ENCODE data around the gene P2RX3.

- TF ChIP-seq POLR2AphosphoS5 (IDR thresholded peaks at IDR 0.05; ENCODE audit: insufficient read depth in 1 of 2, low read depth in 1 of 2) (no peak), CTCF (IDR thresholded peaks at IDR 0.05) (no peak), POLR2A (IDR thresholded peaks at IDR 0.05) (no peak)
These were observed 30.7 kb downstream of the P2RX3 start for GRCh38 chr11:57368845-57369232.
